GM12878 (cell line): ENCODE measurements around the gene MRRF. TPM values are rescaled to one million over a fixed set of nuclear protein-coding genes. Genes with fewer than 3 reads are reported as not detected.

Experiments
- ATAC-seq: fragments of 200-7000 bp; cut with Tn5 transposase; 3 replicates; pipeline ENCODE4 v1.9.1; 2020; ENCODE audit warnings: mild to moderate bottlenecking, moderate library complexity
- BruUV-seq: library from RNA; stranded (reverse); fragments of 400-500 nt; replicated peaks from 2 replicates; lab custom pipeline; 2021; lab: Mats Ljungman, UMichigan
- CTCF ChIA-PET: fragments of 300-600 bp; sonication (Branson Sonifier 250); formaldehyde crosslinking; extraction: SDS; loops from one replicate; lab custom pipeline; 2021; ENCODE audit warnings: inconsistent platforms; lab: Yijun Ruan, JAX
- POLR2A ChIA-PET: fragments of 350-600 bp; formaldehyde crosslinking; extraction: SDS; loops from one replicate; lab custom pipeline; 2021; ENCODE audit warnings: inconsistent platforms; lab: Charles Lee
- RAD21 ChIA-PET: fragments of 300-600 bp; sonication (Branson Sonifier 250); formaldehyde crosslinking; loops from one replicate; lab custom pipeline; 2023; ENCODE audit warnings: antibody characterized with exemption; ENCODE audit not compliant: unreplicated experiment; lab: Charles Lee
- SMC1A ChIA-PET: fragments of 300-600 bp; sonication (Branson Sonifier 250); formaldehyde crosslinking; loops from one replicate; lab custom pipeline; 2023; ENCODE audit not compliant: unreplicated experiment, uncharacterized antibody; lab: Charles Lee
- DNase-seq: peaks from one replicate; pipeline ENCODE4 v3.0.0-alpha.2; 2011; ENCODE audit warnings: low read depth, low spot score
- FAIRE-seq: peaks from 3 replicates; lab custom pipeline; 2011; peaks lifted over from hg19 to GRCh38; lab: Jason Lieb, UNC
- H2AFZ ChIP-seq: 2 replicates; pipeline ENCODE4 v1.6.0; 2011; ENCODE audit warnings: low read depth, low read length, control low read depth; ENCODE audit not compliant: control insufficient read depth
- H3K27ac ChIP-seq: 2 replicates; pipeline ENCODE4 v1.5.1; 2011; ENCODE audit warnings: control low read depth; ENCODE audit not compliant: control insufficient read depth, insufficient read depth
- H3K27me3 ChIP-seq, 2 experiments: replicated peaks in 1 of 2; 2 replicates each; pipeline versions ENCODE4 v1.6.0 to v1.6.1; 2011; ENCODE audit warnings: low read length in 1 of 2; ENCODE audit not compliant: control insufficient read depth in 2 of 2, insufficient read depth in 2 of 2
- H3K36me3 ChIP-seq, 2 experiments: 2 replicates each; pipeline ENCODE4 v1.5.1; 2011; ENCODE audit warnings: low read length in 1 of 2; ENCODE audit not compliant: control insufficient read depth in 2 of 2, insufficient read depth in 2 of 2
- H3K4me1 ChIP-seq: 2 replicates; pipeline ENCODE4 v1.6.1; 2011; ENCODE audit warnings: mild to moderate bottlenecking, low read length, moderate library complexity, mixed read lengths; ENCODE audit not compliant: control insufficient read depth, insufficient read depth
- H3K4me2 ChIP-seq: 2 replicates; pipeline ENCODE4 v1.6.0; 2011; ENCODE audit warnings: control low read depth; ENCODE audit not compliant: control insufficient read depth, insufficient read depth
- H3K4me3 ChIP-seq: fragments of 200-600 bp; sonication (generic); 2 replicates; pipeline ENCODE4 v1.5.1; 2016
- H3K79me2 ChIP-seq: 2 replicates; pipeline ENCODE4 v1.6.0; 2011; ENCODE audit warnings: low read length; ENCODE audit not compliant: control insufficient read depth, insufficient read depth
- H3K9ac ChIP-seq: 2 replicates; pipeline ENCODE4 v1.8.0; 2011; ENCODE audit warnings: low read length, control low read depth, mixed read lengths; ENCODE audit not compliant: control insufficient read depth, insufficient read depth
- H3K9me3 ChIP-seq: replicated peaks from 3 replicates; pipeline ENCODE4 v1.5.1; 2011; ENCODE audit warnings: mild to moderate bottlenecking, low read length; ENCODE audit not compliant: control insufficient read depth, insufficient read depth
- H4K20me1 ChIP-seq: 2 replicates; pipeline ENCODE4 v1.6.0; 2011; ENCODE audit not compliant: control insufficient read depth, insufficient read depth
- IRF3 ChIP-seq: fragments of 450-650 bp; IDR thresholded peaks from 2 replicates; pipeline ENCODE4 v1.6.1; 2014; ENCODE audit warnings: mild to moderate bottlenecking
- MEF2A ChIP-seq: IDR thresholded peaks from 2 replicates; pipeline ENCODE4 v1.6.1; 2011; ENCODE audit warnings: low read depth, mild to moderate bottlenecking, low read length, moderate library complexity; ENCODE audit not compliant: insufficient read depth
- NRF1 ChIP-seq: conservative IDR thresholded peaks from 2 replicates; pipeline ENCODE4 v1.6.1; 2011; ENCODE audit warnings: mild to moderate bottlenecking, low read depth, low read length, improper control_type of control experiment
- POLR2AphosphoS2 ChIP-seq: IDR thresholded peaks from 2 replicates; pipeline ENCODE4 v1.6.1; 2011; ENCODE audit warnings: low read depth, mild to moderate bottlenecking, low read length, improper control_type of control experiment, moderate library complexity
- ZBTB4 ChIP-seq: fragments of 450-650 bp; formaldehyde crosslinking; IDR thresholded peaks from 2 replicates; pipeline ENCODE4 v1.4.0; 2022; ENCODE audit warnings: mild to moderate bottlenecking, moderate library complexity
- WGBS: methylation state at CpG from one replicate; pipeline ENCODE4 v1.1.6; 2016; ENCODE audit warnings: low lambda C conversion rate; ENCODE audit not compliant: insufficient replicate concordance, insufficient coverage; ENCODE audit errors: missing lambda C conversion rate; 5-methylcytosine and 5-hydroxymethylcytosine counted together
- in situ Hi-C: fragments of 300-500 bp; cut with MboI; formaldehyde crosslinking; loops from 9 replicates; pipeline ENCODE4 v1.14.3; 2018; ENCODE audit warnings: mixed read lengths
- intact Hi-C: fragments of 100-400 bp; cut with micrococcal nuclease; formaldehyde crosslinking; loops from one replicate; pipeline ENCODE4 v1.14.2; 2022; ENCODE audit not compliant: unreplicated experiment
- polyA plus RNA-seq, 11 experiments: library from polyadenylated mRNA; depleted of rRNA in 4 of 11; unstranded in 6 of 11; stranded (reverse) in 5 of 11; fragments of >200 nt; fragmentation: Nextera tagmentation in 4 of 11; fragmentation: Illumina TruSeq in 1 of 11; extraction: Ambion mirVana in 4 of 11; extraction: Trizol in 1 of 11; gene quantifications; 1 replicate in 1 of 11; 2 replicates in 10 of 11; pipeline versions ENCODE4 v1.2.1 to v1.2.3, GENCODE V29; 2011 to 2016; ENCODE audit warnings: inconsistent platforms in 2 of 11, missing spikeins in 2 of 11, low read depth in 1 of 11
- total RNA-seq, 4 experiments: library from RNA; depleted of rRNA in 3 of 4; stranded (reverse); fragments of >200 nt in 3 of 4; fragmentation: Illumina TruSeq in 1 of 4; extraction: Trizol in 1 of 4; gene quantifications; 2 replicates each; pipeline versions ENCODE4 v1.2.1 to v1.2.3, GENCODE V29; 2013 to 2021

Gene MRRF
- total and polyA plus RNA-seq, 10 of the 15 experiments (the other 5 are each of a cell fraction or from before 2014, with no cell fraction given) = 64.8 to 112 (median 76.4) TPM

GRCh38 chr9:122258886-122259415 lies 5.7 kb upstream of the MRRF start:
- H3K9me3 ChIP-seq = no peaks in the 10 kb centered on the region
- no peak for TF ChIP-seq IRF3
- TF ChIP-seq MEF2A = no peak
- no peak for TF ChIP-seq POLR2AphosphoS2
- no peak for TF ChIP-seq ZBTB4
- no peak for TF ChIP-seq NRF1
- DNase-seq = no peak
- 96% methylated on average over 2 of the region's 2 CpGs for WGBS
- H3K27me3 ChIP-seq = no peaks in the 10 kb centered on the region
- ChIA-PET SMC1A (no interaction called here), RAD21 (no interaction called here), CTCF (no interaction called here), POLR2A (no interaction called here)
- H3K4me1 ChIP-seq = no peaks in the 10 kb centered on the region
- peaks cover 22% of the 10 kb centered on the region for H3K79me2 ChIP-seq
- H3K9ac ChIP-seq = no peak overlapping the region
- no peak overlapping the region for H3K4me2 ChIP-seq
- ATAC-seq = no peak
- intact Hi-C loops (no loop called here), in situ Hi-C loops (no loop called here)
- FAIRE-seq = no peak
- H4K20me1 ChIP-seq = no peaks in the 10 kb centered on the region
- BruUV-seq = no TSS peak
- no peak overlapping the region for H3K27ac ChIP-seq
- H2AFZ ChIP-seq = no peak overlapping the region
- peaks cover 0 to 15% of the 10 kb centered on the region in 2 experiments; a peak in 2 of 4 replicates for H3K36me3 ChIP-seq
- no peak overlapping the region for H3K4me3 ChIP-seq
